IPS DF 4.7 (cell line): Measurements from ENCODE around the gene HDGFL2.
A peak's percentile ranks its signal among the peaks of the same experiment; 100 is the strongest.

Experiments used
- DNase-seq: peaks from one replicate; pipeline ENCODE4 v3.0.0-alpha.2; 2013; ENCODE audit warnings: low spot score; ENCODE audit errors: extremely low read depth

HDGFL2 gene

GRCh38 chr19:4444765-4445741 lies 27.0 kb upstream of the HDGFL2 start:
- DNase-seq = no peak

GRCh38 chr19:4445963-4446703 lies 26.0 kb upstream of the HDGFL2 start:
- DNase-seq = no peak

GRCh38 chr19:4446704-4447200 lies 25.3 kb upstream of the HDGFL2 start:
- DNase-seq = no peak

GRCh38 chr19:4447327-4448146 lies 24.6 kb upstream of the HDGFL2 start:
- no peak for DNase-seq

GRCh38 chr19:4448147-4448985 lies 23.7 kb upstream of the HDGFL2 start:
- no peak for DNase-seq

- no peak for DNase-seq
Observed at GRCh38 chr19:4449022-4449638, 23.0 kb upstream of the HDGFL2 start.

- no peak for DNase-seq
Observed at GRCh38 chr19:4449639-4450028, 22.5 kb upstream of the HDGFL2 start.

- DNase-seq = no peak
Observed at GRCh38 chr19:4452230-4452990, 19.7 kb upstream of the HDGFL2 start.

- DNase-seq = no peak
Observed at GRCh38 chr19:4453232-4454179, 18.6 kb upstream of the HDGFL2 start.

GRCh38 chr19:4454747-4455718 lies 17.1 kb upstream of the HDGFL2 start:
- no peak for DNase-seq

GRCh38 chr19:4455719-4456475 lies 16.2 kb upstream of the HDGFL2 start:
- DNase-seq = no peak

- no peak for DNase-seq
Observed at GRCh38 chr19:4456476-4456842, 15.6 kb upstream of the HDGFL2 start.

- no peak for DNase-seq
Observed at GRCh38 chr19:4456843-4457653, 15.0 kb upstream of the HDGFL2 start.

- DNase-seq = peak; percentile 88
Observed at GRCh38 chr19:4457654-4458395, 14.3 kb upstream of the HDGFL2 start, which contains the start of gene UBXN6. TSS of gene UBXN6 (minus strand) at chr19:4457794. CDS start at chr19:4457697, 97 bp downstream.
